Activated CD4-positive, alpha-beta T cell treated with anti-CD3 and anti-CD28 coated beads for 24 hours (primary cell): Measurements from ENCODE around the gene C1QBP.
"Not testable (repeated sequence)": the region's sequence is repeated elsewhere in the genome, so short reads cannot be mapped to it uniquely, and the experiment has no call there.

Experiments
- DNase-seq, 2 donors: peaks; one replicate each; pipeline ENCODE4 v3.0.0-alpha.2; 2020; ENCODE audit warnings: low read depth in 2 of 2

Gene C1QBP

GRCh38 chr17:5438716-5439445 is at the start of gene C1QBP:
Gene C1QBP, minus strand, starts transcription at chr17:5439155. Its CDS starts 82 bp downstream, at chr17:5439073.
- DNase-seq = peak; percentile 85 to 93

GRCh38 chr17:5488752-5489151 is 49.8 kb upstream of the C1QBP start:
- DNase-seq = no peak

- peak; percentile 94 to 97 for DNase-seq
These were observed 47.5 kb upstream of the C1QBP start, which contains the start of gene MIS12 for GRCh38 chr17:5486206-5487124. Gene MIS12, plus strand, starts transcription at chr17:5486566. Its CDS starts 2,297 bp downstream, at chr17:5488863.

- peak in 1 of 2 donors; percentile 8 for DNase-seq
These were observed 46.6 kb upstream of the C1QBP start, which contains the start of gene DERL2 for GRCh38 chr17:5485270-5486205. Gene DERL2, minus strand, starts transcription at chr17:5486178. Its CDS starts 17 bp downstream, at chr17:5486161.

GRCh38 chr17:5481451-5481850 is 42.5 kb upstream of the C1QBP start:
- no peak for DNase-seq

GRCh38 chr17:5480962-5481361 is 42.0 kb upstream of the C1QBP start:
- no peak for DNase-seq

- DNase-seq = no peak
These were observed 40.0 kb upstream of the C1QBP start for GRCh38 chr17:5478992-5479391.

GRCh38 chr17:5473906-5474305 is 35.0 kb upstream of the C1QBP start:
- DNase-seq = no peak

- DNase-seq = no peak
These were observed 33.6 kb upstream of the C1QBP start for GRCh38 chr17:5472511-5472910.

- DNase-seq = no peak
These were observed 29.1 kb upstream of the C1QBP start for GRCh38 chr17:5468075-5468473.

- DNase-seq = no peak
These were observed 28.5 kb upstream of the C1QBP start for GRCh38 chr17:5467416-5467815.

- no peak for DNase-seq
These were observed 27.3 kb upstream of the C1QBP start for GRCh38 chr17:5466295-5466694.

GRCh38 chr17:5464717-5465507 is 26.0 kb upstream of the C1QBP start:
- DNase-seq = no peak

GRCh38 chr17:5446786-5447185 is 7.8 kb upstream of the C1QBP start:
- DNase-seq = no peak

GRCh38 chr17:5444209-5444608 is 5.3 kb upstream of the C1QBP start:
- DNase-seq = no peak

GRCh38 chr17:5443728-5444127 is 4.8 kb upstream of the C1QBP start:
- DNase-seq = no peak

GRCh38 chr17:5439446-5439764 is 450 bp upstream of the C1QBP start:
- no peak for DNase-seq

GRCh38 chr17:5437721-5438317 is 1.1 kb downstream of the C1QBP start:
- DNase-seq = no peak

GRCh38 chr17:5435781-5436315 is 3.1 kb downstream of the C1QBP start:
- DNase-seq = not testable (repeated sequence)

- DNase-seq = no peak
These were observed 4.0 kb downstream of the C1QBP start for GRCh38 chr17:5434984-5435383.
